GM12873 (cell line): Measurements from ENCODE around the gene STXBP6.

Experiments used
- CTCF ChIP-seq: IDR thresholded peaks from 2 replicates; pipeline ENCODE4 v1.5.1; 2012; ENCODE audit warnings: low read depth, mild to moderate bottlenecking, moderate library complexity, low read length, control low read depth; ENCODE audit not compliant: insufficient read depth; ENCODE audit errors: missing control alignments

The STXBP6 gene

DNA sequence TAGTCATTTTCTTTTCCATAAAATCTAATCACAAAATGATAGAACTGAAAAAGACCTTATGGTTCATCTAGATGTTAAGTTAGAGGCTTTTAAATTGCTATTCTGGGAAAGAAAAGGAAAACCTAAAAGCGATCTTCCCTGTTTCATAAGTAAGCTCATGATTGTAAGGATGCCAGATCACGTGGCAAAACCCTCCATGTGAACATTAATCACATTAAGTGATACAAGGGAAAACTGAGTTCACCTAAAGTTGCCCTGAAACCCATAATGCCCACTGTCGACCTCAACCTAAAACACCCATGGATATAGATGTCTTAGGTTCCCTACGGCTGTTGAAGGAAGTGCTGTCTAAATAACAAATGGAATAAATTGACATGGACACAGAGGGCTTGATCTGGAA, 3.0 kb upstream of the STXBP6 start:
- no peak for TF ChIP-seq CTCF

DNA sequence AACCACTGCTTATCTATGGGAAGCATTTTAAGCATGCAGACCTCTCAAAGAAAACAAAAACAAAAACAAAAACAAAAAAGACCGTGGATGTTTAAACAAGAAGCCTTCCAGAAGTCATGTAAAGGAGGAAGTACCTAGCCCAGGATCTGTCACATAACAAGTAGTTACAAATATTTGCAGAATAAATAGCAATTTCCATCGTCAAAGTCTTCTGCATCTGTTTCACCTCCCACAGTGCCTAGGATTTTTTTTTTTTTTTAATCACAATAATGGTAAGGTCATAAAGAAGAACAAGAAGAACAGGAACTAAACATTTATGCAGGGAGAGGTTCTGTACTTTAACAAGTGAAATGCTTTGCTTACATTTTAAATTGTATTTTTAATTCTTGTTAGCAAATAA, 2.4 kb upstream of the STXBP6 start:
- TF ChIP-seq CTCF = no peak

GRCh38 chr14:25050269-25051150, 563 bp upstream of the STXBP6 start:
- no peak for TF ChIP-seq CTCF

- TF ChIP-seq CTCF = no peak
Observed at GRCh38 chr14:25049093-25049567, 817 bp downstream of the STXBP6 start.

DNA sequence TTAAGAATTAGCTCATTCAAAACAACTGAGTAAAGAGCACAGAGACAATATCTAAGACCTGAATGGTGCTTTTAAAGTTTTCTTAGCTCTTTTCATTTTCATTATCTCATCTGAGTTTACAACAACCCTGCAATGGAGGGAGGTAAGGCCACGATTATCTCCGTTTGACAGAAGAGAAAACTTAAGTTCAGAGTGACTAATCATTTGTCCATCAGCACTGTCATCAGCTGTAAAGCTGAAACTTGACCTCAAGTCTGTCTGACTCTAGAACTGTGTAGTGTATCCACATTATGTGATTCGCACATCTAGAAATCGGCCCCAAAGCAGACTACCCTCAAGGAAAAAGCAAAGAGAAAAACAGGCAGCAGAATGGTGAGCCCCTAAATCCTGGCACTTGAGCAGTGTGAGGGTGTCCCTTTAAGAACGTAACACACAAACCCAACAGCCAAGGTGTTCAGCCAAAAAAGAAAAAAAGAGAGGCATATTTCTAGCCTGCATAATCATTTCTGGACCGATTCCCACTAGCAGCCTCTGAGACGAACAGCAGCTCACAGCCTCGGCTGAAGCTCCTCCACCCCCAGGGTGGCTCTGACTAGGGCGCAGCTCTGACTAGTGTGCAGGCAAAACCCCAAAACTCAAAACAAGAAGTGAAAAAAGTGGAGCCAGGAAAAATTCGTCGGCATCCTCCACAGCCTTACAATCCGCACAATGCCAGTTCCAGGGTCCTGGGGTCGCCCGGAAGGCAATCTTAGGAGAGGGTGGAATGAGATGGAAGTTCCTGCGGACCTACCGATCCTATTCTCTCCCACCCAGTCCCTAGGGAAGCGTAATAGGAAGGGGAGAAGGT, 1.6 kb downstream of the STXBP6 start:
- no peak for TF ChIP-seq CTCF

DNA sequence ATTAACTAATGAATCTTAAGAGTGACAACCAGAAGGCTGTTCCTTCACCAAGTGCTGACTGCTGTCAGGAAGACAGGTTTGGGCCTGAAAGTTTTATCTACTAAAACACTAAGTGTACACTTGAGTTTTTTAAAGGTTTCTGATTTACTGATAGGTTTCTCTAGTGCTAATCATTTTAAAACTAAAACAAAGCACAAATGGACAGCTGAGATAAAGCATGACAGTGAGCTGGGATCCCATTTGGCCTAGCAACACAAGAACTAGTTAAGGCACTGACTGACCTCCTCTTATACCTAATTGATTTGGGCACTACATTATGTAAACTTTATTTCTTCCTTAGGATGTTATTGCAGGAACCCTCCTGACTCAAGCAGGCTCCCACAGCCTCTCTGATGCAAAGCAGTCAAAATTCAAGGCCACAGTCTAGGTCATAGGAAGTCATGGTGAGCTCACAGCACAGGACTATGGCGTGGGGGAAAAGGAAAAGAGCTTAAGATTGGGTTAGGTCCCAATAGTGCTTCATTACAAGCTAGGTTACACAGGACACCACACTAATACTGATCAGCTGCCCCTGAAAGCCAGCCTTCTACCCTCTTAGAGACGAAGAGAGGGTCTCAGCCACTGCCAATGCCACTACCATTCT, 3.5 kb downstream of the STXBP6 start:
- TF ChIP-seq CTCF = no peak
